Transverse colon (tissue), 4 donors: ENCODE results near the gene ULBP3. TPM values are rescaled to one million over a fixed set of nuclear protein-coding genes. Genes with fewer than 3 reads are reported as not detected.

Experiments
- DNase-seq: peaks from one replicate; pipeline ENCODE4 v3.0.0-alpha.2; 2019
- H3K27ac ChIP-seq, 4 donors: fragments of 200-600 bp; sonication (generic); 2 replicates each; pipeline ENCODE4 v1.5.1; 2016 to 2018; ENCODE audit warnings: inconsistent platforms in 4 of 4
- H3K27me3 ChIP-seq: fragments of 200-600 bp; sonication (generic); 2 replicates; pipeline ENCODE4 v1.5.1; 2017; ENCODE audit warnings: inconsistent platforms
- H3K36me3 ChIP-seq, 4 donors: fragments of 200-600 bp; sonication (generic); 2 replicates each; pipeline ENCODE4 v1.5.1; 2017 to 2019; ENCODE audit warnings: inconsistent platforms in 4 of 4
- H3K4me1 ChIP-seq, 4 donors: fragments of 200-600 bp; sonication (generic); 2 replicates each; pipeline ENCODE4 v1.5.1; 2017 to 2020; ENCODE audit warnings: inconsistent platforms in 4 of 4
- H3K4me3 ChIP-seq, 4 donors: fragments of 200-600 bp; sonication (generic); 1 replicate in 1 of 4; 2 replicates in 3 of 4; pipeline versions ENCODE4 v1.5.1 to v1.6.1; 2017 to 2019; ENCODE audit warnings: inconsistent platforms in 4 of 4
- H3K9me3 ChIP-seq, 2 donors: fragments of 200-600 bp; sonication (generic); 2 replicates each; pipeline ENCODE4 v1.5.1; 2017 to 2019; ENCODE audit warnings: inconsistent platforms in 2 of 2
- CTCF ChIP-seq, 5 experiments: fragments of 200-600 bp in 3 of 5; fragments of 450-650 bp in 2 of 5; sonication (generic) in 3 of 5; IDR thresholded peaks; 1 replicate in 2 of 5; 2 replicates in 3 of 5; pipeline ENCODE4 v1.5.1; 2016 to 2017; ENCODE audit warnings: antibody characterized with exemption in 5 of 5, inconsistent platforms in 3 of 5, mild to moderate bottlenecking in 2 of 5, moderate library complexity in 1 of 5
- EP300 ChIP-seq: sonication (generic); formaldehyde crosslinking; IDR thresholded peaks from one replicate; pipeline ENCODE4 v1.6.1; 2017; ENCODE audit warnings: antibody characterized with exemption, low read depth
- POLR2A ChIP-seq: fragments of 450-650 bp; IDR thresholded peaks from one replicate; pipeline ENCODE4 v1.6.1; 2016; ENCODE audit warnings: antibody characterized with exemption, mild to moderate bottlenecking, moderate library complexity
- POLR2AphosphoS5 ChIP-seq, 3 donors: sonication (generic); formaldehyde crosslinking; IDR thresholded peaks; one replicate each; pipeline ENCODE4 v1.6.1; 2016; ENCODE audit warnings: antibody characterized with exemption in 3 of 3
- WGBS, 2 donors: methylation state at CpG; one replicate each; pipeline ENCODE4 v1.1.5; 2018; ENCODE audit warnings: low coverage in 1 of 2; 5-methylcytosine and 5-hydroxymethylcytosine counted together
- in situ Hi-C, 4 donors: fragments of 200-750 bp; cut with MboI; loops; one replicate each; pipeline versions ENCODE4 v1.15.0 to v1.15.1; 2017; ENCODE audit warnings: low sequenced_read_pairs in 3 of 4, low pct_ligation_motif_present in 1 of 4, low pct_unique_long_range_greater_than_20kb in 1 of 4
- intact Hi-C: fragments of 100-400 bp; cut with DNase I; formaldehyde crosslinking; loops from one replicate; pipeline ENCODE4 v1.15.1; 2023; ENCODE audit warnings: low total_unique reads
- total RNA-seq, 4 donors: library from RNA; depleted of rRNA; stranded (reverse); fragments of >200 nt; gene quantifications; one replicate each; pipeline ENCODE4 v1.1.0, GENCODE V29; 2016

ULBP3 gene
- 1 to 10 TPM in 1 of 4 donors, under 1 TPM in 1, not detected in 2; 0.79 to 2.0 TPM for total RNA-seq

GRCh38 chr6:150068720-150069648, at the start of gene ULBP3:
ULBP3 (minus strand) TSS chr6:150069121; CDS start chr6:150069066, 55 bp downstream.
- H3K27me3 ChIP-seq, result peaks cover 4% of the 10 kb centered on the region
- intact Hi-C loops, result no loop called here
- H3K36me3 ChIP-seq, result no peaks in the 10 kb centered on the region
- DNase-seq, result peak; percentile 93
- TF ChIP-seq POLR2AphosphoS5 (IDR thresholded peaks at IDR 0.05) (peak; percentile 82 to 87 (median 84)), CTCF (IDR thresholded peaks at IDR 0.05) (peak; percentile 44 to 68 (median 51)), POLR2A (peak; percentile 73), EP300 (no peak)
- peaks cover 6 to 23% (median 15%) of the 10 kb centered on the region in 4 donors for H3K4me1 ChIP-seq
- H3K27ac ChIP-seq, result peak within 1 kb of the TSS; percentile 59 to 81 (median 68)
- in situ Hi-C loops, result loop anchor here in 1 of 4 donors (25.0 kb wide), 1 partner anchor 743 kb away; no protein-coding TSS in a partner anchor
- WGBS, 2 donors, result 3 to 20% methylated on average over 3 to 54 of the region's 72 CpGs
- no peaks in the 10 kb centered on the region for H3K9me3 ChIP-seq
- H3K4me3 ChIP-seq, result peak within 1 kb of the TSS; percentile 49 to 57 (median 52)

GRCh38 chr6:150118627-150119026, 49.7 kb upstream of the ULBP3 start:
- WGBS, 2 donors, result 66% methylated on average over 9 of the region's 9 CpGs; no CpG with 5 or more reads in 1 of the 2 donors
- Histone ChIP-seq H3K27me3 (no peaks in the 10 kb centered on the region), H3K36me3 (no peaks in the 10 kb centered on the region), H3K4me1 (no peaks in the 10 kb centered on the region), H3K4me3 (no peak overlapping the region), H3K9me3 (no peaks in the 10 kb centered on the region), H3K27ac (no peak overlapping the region)
- TF ChIP-seq POLR2AphosphoS5 (IDR thresholded peaks at IDR 0.05) (no peak), EP300 (no peak), CTCF (IDR thresholded peaks at IDR 0.05) (no peak), POLR2A (no peak)
- no peak for DNase-seq
- intact Hi-C loops (no loop called here), in situ Hi-C loops (no loop called here)

- H3K9me3 ChIP-seq, result no peaks in the 10 kb centered on the region
- no peaks in the 10 kb centered on the region for H3K4me1 ChIP-seq
- no peak for DNase-seq
- in situ Hi-C loops, result no loop called here
- no peak for TF ChIP-seq EP300
- TF ChIP-seq CTCF (IDR thresholded peaks at IDR 0.05), result no peak
- no peak for TF ChIP-seq POLR2A
- TF ChIP-seq POLR2AphosphoS5 (IDR thresholded peaks at IDR 0.05), result no peak
- no peak overlapping the region for H3K4me3 ChIP-seq
- H3K27ac ChIP-seq, result no peak overlapping the region
- intact Hi-C loops, result no loop called here
- no peaks in the 10 kb centered on the region for H3K36me3 ChIP-seq
- H3K27me3 ChIP-seq, result no peaks in the 10 kb centered on the region
- 81 to 100% methylated on average over 5 to 6 of the region's 6 CpGs for WGBS, 2 donors
Observed at GRCh38 chr6:150118203-150118602, 49.3 kb upstream of the ULBP3 start.

- in situ Hi-C loops (no loop called here), intact Hi-C loops (no loop called here)
- no peak overlapping the region for H3K4me3 ChIP-seq
- H3K27ac ChIP-seq, result no peak overlapping the region
- no peak for DNase-seq
- H3K9me3 ChIP-seq, result no peaks in the 10 kb centered on the region
- H3K27me3 ChIP-seq, result no peaks in the 10 kb centered on the region
- no peaks in the 10 kb centered on the region for H3K4me1 ChIP-seq
- no peaks in the 10 kb centered on the region for H3K36me3 ChIP-seq
- TF ChIP-seq EP300 (no peak), CTCF (IDR thresholded peaks at IDR 0.05) (no peak), POLR2AphosphoS5 (IDR thresholded peaks at IDR 0.05) (no peak), POLR2A (no peak)
- WGBS, 2 donors, result 82% methylated on average over 8 of the region's 8 CpGs; no CpG with 5 or more reads in 1 of the 2 donors
Observed at GRCh38 chr6:150116200-150116800, 47.4 kb upstream of the ULBP3 start.
